ENCODE results near the gene TMEM240. TPM values are rescaled to one million over a fixed set of nuclear protein-coding genes. Genes with fewer than 3 reads are reported as not detected.

The TMEM240 gene
- total RNA-seq, 2 experiments from 2014 or later, result 0.28 TPM; not detected in 1

GRCh38 chr1:1553821-1554494, 13.5 kb upstream of the TMEM240 start:
- DNase-seq, result no peak
- no peaks in the 10 kb centered on the region for H3K4me1 Mint-ChIP-seq
- ChIA-PET CTCF (no interaction called here), POLR2A (no interaction called here)
- no peaks in the 10 kb centered on the region for H3K9me3 Mint-ChIP-seq
- no peak overlapping the region for H3K4me3 Mint-ChIP-seq
- H3K36me3 Mint-ChIP-seq (ENCODE audit: low read depth), result no peaks in the 10 kb centered on the region
- H3K27me3 Mint-ChIP-seq, result no peaks in the 10 kb centered on the region
- no peak overlapping the region for H3K27ac Mint-ChIP-seq

GRCh38 chr1:1552263-1552639, 11.8 kb upstream of the TMEM240 start:
- no peaks in the 10 kb centered on the region for H3K27me3 Mint-ChIP-seq
- no peak overlapping the region for H3K4me3 Mint-ChIP-seq
- ChIA-PET CTCF (no interaction called here), POLR2A (interaction anchor here (2.0 kb wide), 1 partner anchor 12 kb away, joined by 5 read pairs; no protein-coding TSS in a partner anchor)
- no peak for DNase-seq
- H3K4me1 Mint-ChIP-seq, result no peaks in the 10 kb centered on the region
- no peak overlapping the region for H3K27ac Mint-ChIP-seq
- no peaks in the 10 kb centered on the region for H3K36me3 Mint-ChIP-seq (ENCODE audit: low read depth)
- H3K9me3 Mint-ChIP-seq, result no peaks in the 10 kb centered on the region

- Mint-ChIP-seq H3K36me3 (ENCODE audit: low read depth) (no peaks in the 10 kb centered on the region), H3K27me3 (no peaks in the 10 kb centered on the region), H3K4me3 (no peak overlapping the region), H3K4me1 (no peaks in the 10 kb centered on the region), H3K27ac (no peak overlapping the region), H3K9me3 (no peaks in the 10 kb centered on the region)
- POLR2A ChIA-PET, result interaction anchor here (2.0 kb wide), 1 partner anchor 13 kb away, joined by 5 read pairs; no protein-coding TSS in a partner anchor
- CTCF ChIA-PET, result no interaction called here
- no peak for DNase-seq
Measured at GRCh38 chr1:1551524-1552262, 11.3 kb upstream of the TMEM240 start.

- H3K27ac Mint-ChIP-seq, result no peak overlapping the region
- DNase-seq, result no peak
- no peaks in the 10 kb centered on the region for H3K36me3 Mint-ChIP-seq (ENCODE audit: low read depth)
- no peak overlapping the region for H3K4me3 Mint-ChIP-seq
- H3K4me1 Mint-ChIP-seq, result no peaks in the 10 kb centered on the region
- ChIA-PET POLR2A (interaction anchor here (2.0 kb wide), 1 partner anchor 14 kb away, joined by 5 read pairs; no protein-coding TSS in a partner anchor), CTCF (no interaction called here)
- H3K27me3 Mint-ChIP-seq, result no peaks in the 10 kb centered on the region
- no peaks in the 10 kb centered on the region for H3K9me3 Mint-ChIP-seq
Measured at GRCh38 chr1:1550591-1551432, 10.4 kb upstream of the TMEM240 start.

GRCh38 chr1:1550087-1550486, 9.7 kb upstream of the TMEM240 start:
- no peak overlapping the region for H3K4me3 Mint-ChIP-seq
- no peaks in the 10 kb centered on the region for H3K4me1 Mint-ChIP-seq
- no peaks in the 10 kb centered on the region for H3K27me3 Mint-ChIP-seq
- no peaks in the 10 kb centered on the region for H3K9me3 Mint-ChIP-seq
- CTCF ChIA-PET, result no interaction called here
- no peaks in the 10 kb centered on the region for H3K36me3 Mint-ChIP-seq (ENCODE audit: low read depth)
- DNase-seq, result no peak
- H3K27ac Mint-ChIP-seq, result no peak overlapping the region
- POLR2A ChIA-PET, result no interaction called here

GRCh38 chr1:1548591-1548990, 8.2 kb upstream of the TMEM240 start:
- H3K27me3 Mint-ChIP-seq, result no peaks in the 10 kb centered on the region
- H3K36me3 Mint-ChIP-seq (ENCODE audit: low read depth), result no peaks in the 10 kb centered on the region
- H3K4me3 Mint-ChIP-seq, result no peak overlapping the region
- DNase-seq, result no peak
- H3K27ac Mint-ChIP-seq, result no peak overlapping the region
- no peaks in the 10 kb centered on the region for H3K9me3 Mint-ChIP-seq
- ChIA-PET CTCF (no interaction called here), POLR2A (no interaction called here)
- H3K4me1 Mint-ChIP-seq, result no peaks in the 10 kb centered on the region

GRCh38 chr1:1547476-1547875, 7.1 kb upstream of the TMEM240 start:
- ChIA-PET CTCF (no interaction called here), POLR2A (no interaction called here)
- Mint-ChIP-seq H3K27me3 (no peaks in the 10 kb centered on the region), H3K36me3 (ENCODE audit: low read depth) (no peaks in the 10 kb centered on the region), H3K27ac (no peak overlapping the region), H3K4me3 (no peak overlapping the region), H3K9me3 (no peaks in the 10 kb centered on the region), H3K4me1 (no peaks in the 10 kb centered on the region)
- no peak for DNase-seq

GRCh38 chr1:1547011-1547410, 6.6 kb upstream of the TMEM240 start:
- Mint-ChIP-seq H3K9me3 (no peaks in the 10 kb centered on the region), H3K4me3 (no peak overlapping the region), H3K27ac (no peak overlapping the region), H3K4me1 (no peaks in the 10 kb centered on the region), H3K36me3 (ENCODE audit: low read depth) (no peaks in the 10 kb centered on the region), H3K27me3 (no peaks in the 10 kb centered on the region)
- POLR2A ChIA-PET, result interaction anchor here (1.1 kb wide), 1 partner anchor 15 kb away, joined by 4 read pairs; no protein-coding TSS in a partner anchor
- CTCF ChIA-PET, result interaction anchor here (0.6 kb wide), 2 partner anchors 50 to 147 kb away, joined by 3 read pairs; no protein-coding TSS in a partner anchor
- no peak for DNase-seq

- ChIA-PET POLR2A (interaction anchor here (1.1 kb wide), 1 partner anchor 16 kb away, joined by 4 read pairs; no protein-coding TSS in a partner anchor), CTCF (interaction anchor here (0.6 to 0.9 kb wide), 2 partner anchors 38 to 41 kb away, joined by 3 to 4 read pairs; no protein-coding TSS in a partner anchor)
- Mint-ChIP-seq H3K27me3 (no peaks in the 10 kb centered on the region), H3K36me3 (ENCODE audit: low read depth) (peaks cover 2% of the 10 kb centered on the region), H3K4me3 (no peak overlapping the region), H3K9me3 (no peaks in the 10 kb centered on the region), H3K27ac (no peak overlapping the region), H3K4me1 (no peaks in the 10 kb centered on the region)
- DNase-seq, result no peak
Measured at GRCh38 chr1:1545946-1546737, 5.7 kb upstream of the TMEM240 start.

GRCh38 chr1:1544544-1544943, 4.1 kb upstream of the TMEM240 start:
- ChIA-PET POLR2A (no interaction called here), CTCF (no interaction called here)
- Mint-ChIP-seq H3K4me3 (no peak overlapping the region), H3K27ac (no peak overlapping the region), H3K4me1 (no peaks in the 10 kb centered on the region), H3K36me3 (ENCODE audit: low read depth) (peaks cover 2% of the 10 kb centered on the region), H3K27me3 (no peaks in the 10 kb centered on the region), H3K9me3 (no peaks in the 10 kb centered on the region)
- DNase-seq, result no peak

- Mint-ChIP-seq H3K9me3 (no peaks in the 10 kb centered on the region), H3K27ac (no peak overlapping the region), H3K4me1 (no peaks in the 10 kb centered on the region), H3K36me3 (ENCODE audit: low read depth) (peaks cover 2% of the 10 kb centered on the region), H3K4me3 (no peak overlapping the region), H3K27me3 (no peaks in the 10 kb centered on the region)
- CTCF ChIA-PET, result no interaction called here
- DNase-seq, result no peak
- POLR2A ChIA-PET, result no interaction called here
Measured at GRCh38 chr1:1543706-1544099, 3.3 kb upstream of the TMEM240 start.

GRCh38 chr1:1542766-1543705, 2.6 kb upstream of the TMEM240 start:
- Mint-ChIP-seq H3K9me3 (no peaks in the 10 kb centered on the region), H3K27me3 (no peaks in the 10 kb centered on the region), H3K36me3 (ENCODE audit: low read depth) (peaks cover 2% of the 10 kb centered on the region), H3K4me1 (no peaks in the 10 kb centered on the region), H3K4me3 (no peak overlapping the region), H3K27ac (no peak overlapping the region)
- ChIA-PET POLR2A (no interaction called here), CTCF (no interaction called here)
- no peak for DNase-seq

All from activated CD4-positive, alpha-beta memory T cell treated with anti-CD3 and anti-CD28 coated beads, Interleukin-2, amount 10 ng/mL, durations not matched to agents 7 days and 5 days (primary cell).